ENCODE measurements around the gene SORCS2.

SORCS2 gene

GRCh38 chr4:7429069-7429416 is 236.7 kb downstream of the SORCS2 start:
- TF ChIP-seq GATA2 (IDR thresholded peaks at IDR 0.05; ENCODE audit: low read depth, low read length) = no peak
- no peak for TF ChIP-seq GATA3 (IDR thresholded peaks at IDR 0.05; ENCODE audit: low read depth, low read length)

- TF ChIP-seq GATA3 (IDR thresholded peaks at IDR 0.05; ENCODE audit: low read depth, low read length) (no peak), GATA2 (IDR thresholded peaks at IDR 0.05; ENCODE audit: low read depth, low read length) (no peak)
Measured at GRCh38 chr4:7429601-7430078, 237.3 kb downstream of the SORCS2 start.

- TF ChIP-seq GATA3 (IDR thresholded peaks at IDR 0.05; ENCODE audit: low read depth, low read length) (no peak), GATA2 (IDR thresholded peaks at IDR 0.05; ENCODE audit: low read depth, low read length) (no peak)
Measured at GRCh38 chr4:7430368-7430964, 238.1 kb downstream of the SORCS2 start.

GRCh38 chr4:7430965-7431695 is 238.8 kb downstream of the SORCS2 start:
- TF ChIP-seq GATA2 (IDR thresholded peaks at IDR 0.05; ENCODE audit: low read depth, low read length) = no peak
- no peak for TF ChIP-seq GATA3 (IDR thresholded peaks at IDR 0.05; ENCODE audit: low read depth, low read length)

GRCh38 chr4:7431696-7432530 is 239.6 kb downstream of the SORCS2 start:
- no peak for TF ChIP-seq GATA2 (IDR thresholded peaks at IDR 0.05; ENCODE audit: low read depth, low read length)
- no peak for TF ChIP-seq GATA3 (IDR thresholded peaks at IDR 0.05; ENCODE audit: low read depth, low read length)

GRCh38 chr4:7432531-7433375 is 240.4 kb downstream of the SORCS2 start:
- TF ChIP-seq GATA3 (IDR thresholded peaks at IDR 0.05; ENCODE audit: low read depth, low read length) = no peak

- no peak for TF ChIP-seq GATA2 (IDR thresholded peaks at IDR 0.05; ENCODE audit: low read depth, low read length)
- TF ChIP-seq GATA3 (IDR thresholded peaks at IDR 0.05; ENCODE audit: low read depth, low read length) = no peak
Measured at GRCh38 chr4:7433376-7434140, 241.2 kb downstream of the SORCS2 start.

GRCh38 chr4:7434141-7434765 is 241.9 kb downstream of the SORCS2 start:
- no peak for TF ChIP-seq GATA2 (IDR thresholded peaks at IDR 0.05; ENCODE audit: low read depth, low read length)
- TF ChIP-seq GATA3 (IDR thresholded peaks at IDR 0.05; ENCODE audit: low read depth, low read length) = no peak

GRCh38 chr4:7434766-7435150 is 242.4 kb downstream of the SORCS2 start, which contains the start of gene PSAPL1:
TSS of gene PSAPL1 (minus strand) at chr4:7434930. CDS start at chr4:7434879, 51 bp downstream.
- no peak for TF ChIP-seq GATA2 (IDR thresholded peaks at IDR 0.05; ENCODE audit: low read depth, low read length)
- no peak for TF ChIP-seq GATA3 (IDR thresholded peaks at IDR 0.05; ENCODE audit: low read depth, low read length)

GRCh38 chr4:7435471-7436061 is 243.2 kb downstream of the SORCS2 start:
- no peak for TF ChIP-seq GATA3 (IDR thresholded peaks at IDR 0.05; ENCODE audit: low read depth, low read length)
- TF ChIP-seq GATA2 (IDR thresholded peaks at IDR 0.05; ENCODE audit: low read depth, low read length) = no peak

- TF ChIP-seq GATA3 (IDR thresholded peaks at IDR 0.05; ENCODE audit: low read depth, low read length) = no peak
- TF ChIP-seq GATA2 (IDR thresholded peaks at IDR 0.05; ENCODE audit: low read depth, low read length) = no peak
Measured at GRCh38 chr4:7436256-7436655, 243.9 kb downstream of the SORCS2 start.

GRCh38 chr4:7439699-7440098 is 247.4 kb downstream of the SORCS2 start:
- TF ChIP-seq GATA3 (IDR thresholded peaks at IDR 0.05; ENCODE audit: low read depth, low read length) = no peak
- no peak for TF ChIP-seq GATA2 (IDR thresholded peaks at IDR 0.05; ENCODE audit: low read depth, low read length)

All from SH-SY5Y (cell line).